Measurements from ENCODE around the gene TEX51. TPM values are rescaled to one million over a fixed set of nuclear protein-coding genes. Genes with fewer than 3 reads are reported as not detected.
A peak's percentile ranks its signal among the peaks of the same experiment; 100 is the strongest.

TEX51 gene
- total RNA-seq, 8 experiments from 2014 or later = 0.81 TPM; not detected in 7

- no peak for ATAC-seq (replicated peaks in 6 of 8)
- 0 to 93% (median 60%) methylated on average over 1 to 2 of the region's 2 CpGs; no CpG with 5 or more reads in 3 of the 10 experiments for WGBS, 10 experiments
- in situ Hi-C loops (cut with MboI; ENCODE audit: low pct_unique_long_range_greater_than_20kb in 2 of 9, low sequenced_read_pairs in 9 of 9, unreplicated experiment in 9 of 9) = no loop called here
- H3K27ac ChIP-seq = no peak overlapping the region
- no peaks in the 10 kb centered on the region for H3K4me1 ChIP-seq (replicated peaks in 1 of 2)
- H3K4me3 ChIP-seq = no peak overlapping the region
These were observed 38.3 kb upstream of the TEX51 start for GRCh38 chr2:126860385-126860784.

DNA sequence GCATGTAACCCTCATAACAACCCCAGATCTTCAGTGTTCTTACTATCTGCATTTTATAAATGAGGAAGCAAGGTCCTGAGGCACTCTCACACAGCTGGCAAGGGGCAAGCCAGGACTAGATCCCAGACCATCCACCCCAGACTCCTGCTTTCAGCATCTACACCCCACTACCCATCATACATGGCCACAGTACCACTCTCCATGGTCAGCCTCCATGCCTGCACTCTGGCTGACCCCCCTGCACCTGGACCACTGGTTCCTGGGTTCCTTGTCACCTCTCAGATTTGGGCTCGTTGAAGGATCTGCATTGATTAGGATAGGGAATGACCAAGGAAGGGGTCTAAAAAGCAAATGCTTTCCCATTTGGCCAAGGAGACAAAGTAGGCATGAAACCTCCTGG is 36.0 kb upstream of the TEX51 start:
- 17 to 86% (median 40%) methylated on average over 1 of the region's 1 CpG; no CpG with 5 or more reads in 5 of the 10 experiments for WGBS, 10 experiments
- no peak overlapping the region for H3K4me3 ChIP-seq
- H3K4me1 ChIP-seq (replicated peaks in 1 of 2) = no peaks in the 10 kb centered on the region
- ATAC-seq (replicated peaks in 6 of 8) = no peak
- H3K27ac ChIP-seq = no peak overlapping the region
- in situ Hi-C loops (cut with MboI; ENCODE audit: low pct_unique_long_range_greater_than_20kb in 2 of 9, low sequenced_read_pairs in 9 of 9, unreplicated experiment in 9 of 9) = no loop called here

DNA sequence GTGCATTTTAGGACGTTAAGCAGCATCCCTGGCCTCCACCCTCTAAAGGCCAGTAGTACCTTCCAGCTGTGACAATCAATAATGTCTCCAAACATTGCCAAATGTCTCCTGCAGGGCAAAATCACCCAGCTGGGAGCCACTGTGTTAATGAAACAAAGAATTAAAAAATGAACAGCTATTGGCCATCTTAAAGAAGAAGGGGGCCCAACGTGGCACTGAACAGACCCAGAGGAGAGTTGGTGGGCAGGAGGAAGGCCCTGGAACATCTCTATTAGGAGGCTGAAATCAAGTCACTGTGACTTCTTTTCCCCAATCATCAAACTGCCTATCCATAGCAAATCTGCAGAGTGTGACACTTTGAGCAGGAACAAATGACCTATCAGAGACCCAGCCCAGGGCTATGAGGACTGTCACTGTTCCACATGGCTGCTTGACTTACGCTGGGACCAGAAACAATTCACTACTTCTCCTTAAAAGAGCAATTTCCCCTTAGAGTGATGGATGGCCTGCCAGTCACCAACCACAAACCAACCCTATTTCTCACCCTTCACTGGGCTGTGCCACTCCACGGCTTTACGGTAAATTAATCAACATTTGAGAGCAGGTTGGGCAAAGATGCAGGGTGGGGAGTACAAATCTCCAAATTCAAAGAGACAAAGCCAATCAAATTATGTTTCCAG is 35.2 kb upstream of the TEX51 start:
- no peak overlapping the region for H3K4me3 ChIP-seq
- H3K27ac ChIP-seq = no peak overlapping the region
- 0 to 90% (median 67%) methylated on average over 1 to 5 of the region's 5 CpGs; no CpG with 5 or more reads in 2 of the 10 experiments for WGBS, 10 experiments
- no peaks in the 10 kb centered on the region for H3K4me1 ChIP-seq (replicated peaks in 1 of 2)
- ATAC-seq (replicated peaks in 6 of 8) = no peak
- in situ Hi-C loops (cut with MboI; ENCODE audit: low pct_unique_long_range_greater_than_20kb in 2 of 9, low sequenced_read_pairs in 9 of 9, unreplicated experiment in 9 of 9) = no loop called here

DNA sequence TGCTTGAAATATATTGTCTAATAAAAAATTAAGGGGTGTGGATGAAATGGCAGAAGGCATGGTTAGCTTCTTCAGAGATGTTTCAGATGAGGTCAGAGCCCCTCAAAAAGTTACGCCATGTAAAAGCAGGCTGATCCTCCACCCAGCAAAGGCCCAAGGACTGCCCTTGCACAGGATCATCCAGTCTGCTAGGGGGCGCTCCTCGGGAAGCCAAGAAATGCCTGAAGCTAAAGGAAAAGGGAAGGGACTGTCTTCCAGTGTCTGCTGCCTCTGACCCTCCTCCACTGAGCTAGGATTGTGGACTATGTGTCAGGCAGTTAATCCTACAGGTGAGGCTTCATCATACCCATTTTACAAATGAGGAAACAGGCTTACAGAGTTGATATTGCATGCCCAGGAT is 33.8 kb upstream of the TEX51 start:
- in situ Hi-C loops (cut with MboI; ENCODE audit: low pct_unique_long_range_greater_than_20kb in 2 of 9, low sequenced_read_pairs in 9 of 9, unreplicated experiment in 9 of 9) = no loop called here
- no peaks in the 10 kb centered on the region for H3K4me1 ChIP-seq (replicated peaks in 1 of 2)
- no peak overlapping the region for H3K27ac ChIP-seq
- no peak overlapping the region for H3K4me3 ChIP-seq
- peak in 3 of 8 experiments; percentile 17 to 39 (median 20) for ATAC-seq (replicated peaks in 6 of 8)
- WGBS, 10 experiments = 30 to 76% methylated on average over 2 of the region's 3 CpGs; no CpG with 5 or more reads in 8 of the 10 experiments

- in situ Hi-C loops (cut with MboI; ENCODE audit: low pct_unique_long_range_greater_than_20kb in 2 of 9, low sequenced_read_pairs in 9 of 9, unreplicated experiment in 9 of 9) = no loop called here
- Histone ChIP-seq H3K4me3 (no peak overlapping the region), H3K4me1 (replicated peaks in 1 of 2) (no peaks in the 10 kb centered on the region), H3K27ac (no peak overlapping the region)
- ATAC-seq (replicated peaks in 6 of 8) = no peak
- 0 to 95% (median 80%) methylated on average over 1 to 3 of the region's 4 CpGs; no CpG with 5 or more reads in 5 of the 10 experiments for WGBS, 10 experiments
These were observed 32.2 kb upstream of the TEX51 start for GRCh38 chr2:126866451-126866850.

DNA sequence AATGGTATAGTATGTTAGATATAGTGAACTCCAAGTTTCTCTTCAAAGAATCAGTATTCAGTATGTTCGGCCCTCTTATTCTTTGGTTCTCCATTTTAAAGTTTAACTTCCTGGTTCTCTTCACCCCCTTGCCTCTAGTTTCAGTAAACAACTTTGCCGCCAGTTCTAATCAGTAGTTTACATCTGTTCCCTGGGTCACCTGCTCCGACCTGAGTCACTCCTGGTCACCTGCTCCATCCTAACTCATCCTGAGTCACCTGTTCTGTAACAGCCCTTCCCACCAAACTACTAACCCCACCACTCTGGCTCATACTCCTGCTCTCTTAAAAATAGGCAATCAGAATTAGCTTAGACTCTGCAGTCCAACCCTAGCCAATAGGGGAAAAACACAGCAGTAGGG is 23.7 kb upstream of the TEX51 start:
- 0 to 100% (median 64%) methylated on average over 1 to 3 of the region's 3 CpGs; no CpG with 5 or more reads in 2 of the 10 experiments for WGBS, 10 experiments
- Histone ChIP-seq H3K4me1 (replicated peaks in 1 of 2) (no peaks in the 10 kb centered on the region), H3K4me3 (no peak overlapping the region), H3K27ac (no peak overlapping the region)
- no peak for ATAC-seq (replicated peaks in 6 of 8)
- in situ Hi-C loops (cut with MboI; ENCODE audit: low pct_unique_long_range_greater_than_20kb in 2 of 9, low sequenced_read_pairs in 9 of 9, unreplicated experiment in 9 of 9) = no loop called here

- no peak for ATAC-seq (replicated peaks in 6 of 8)
- H3K4me1 ChIP-seq (replicated peaks in 1 of 2) = no peaks in the 10 kb centered on the region
- WGBS, 10 experiments = 22 to 90% (median 33%) methylated on average over 1 to 4 of the region's 4 CpGs; no CpG with 5 or more reads in 3 of the 10 experiments
- no peak overlapping the region for H3K4me3 ChIP-seq
- no peak overlapping the region for H3K27ac ChIP-seq
- in situ Hi-C loops (cut with MboI; ENCODE audit: low pct_unique_long_range_greater_than_20kb in 2 of 9, low sequenced_read_pairs in 9 of 9, unreplicated experiment in 9 of 9) = no loop called here
These were observed 22.1 kb upstream of the TEX51 start for GRCh38 chr2:126876631-126877030.

DNA sequence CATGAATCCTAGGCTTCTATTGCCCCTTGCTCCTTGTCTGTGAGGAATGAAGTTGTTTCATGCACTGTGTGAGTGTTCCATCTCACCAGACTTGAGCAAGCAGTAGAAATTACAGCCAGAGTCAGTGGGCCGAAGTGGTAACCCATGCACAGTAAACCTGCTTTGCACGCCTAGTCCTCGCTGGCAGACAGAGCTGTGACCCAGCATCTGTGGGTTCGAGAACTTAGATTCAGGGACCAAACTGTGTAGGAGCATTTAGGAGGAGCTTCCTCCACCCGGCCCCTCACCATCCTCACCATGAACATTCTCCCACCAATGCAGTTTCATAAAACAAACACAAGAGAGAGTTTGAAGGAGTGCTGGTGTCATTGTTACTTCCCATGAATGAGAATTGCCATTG is 21.6 kb upstream of the TEX51 start:
- 0 to 100% (median 71%) methylated on average over 1 to 5 of the region's 5 CpGs; no CpG with 5 or more reads in 2 of the 10 experiments for WGBS, 10 experiments
- Histone ChIP-seq H3K27ac (no peak overlapping the region), H3K4me1 (replicated peaks in 1 of 2) (no peaks in the 10 kb centered on the region), H3K4me3 (no peak overlapping the region)
- in situ Hi-C loops (cut with MboI; ENCODE audit: low pct_unique_long_range_greater_than_20kb in 2 of 9, low sequenced_read_pairs in 9 of 9, unreplicated experiment in 9 of 9) = no loop called here
- ATAC-seq (replicated peaks in 6 of 8) = no peak

DNA sequence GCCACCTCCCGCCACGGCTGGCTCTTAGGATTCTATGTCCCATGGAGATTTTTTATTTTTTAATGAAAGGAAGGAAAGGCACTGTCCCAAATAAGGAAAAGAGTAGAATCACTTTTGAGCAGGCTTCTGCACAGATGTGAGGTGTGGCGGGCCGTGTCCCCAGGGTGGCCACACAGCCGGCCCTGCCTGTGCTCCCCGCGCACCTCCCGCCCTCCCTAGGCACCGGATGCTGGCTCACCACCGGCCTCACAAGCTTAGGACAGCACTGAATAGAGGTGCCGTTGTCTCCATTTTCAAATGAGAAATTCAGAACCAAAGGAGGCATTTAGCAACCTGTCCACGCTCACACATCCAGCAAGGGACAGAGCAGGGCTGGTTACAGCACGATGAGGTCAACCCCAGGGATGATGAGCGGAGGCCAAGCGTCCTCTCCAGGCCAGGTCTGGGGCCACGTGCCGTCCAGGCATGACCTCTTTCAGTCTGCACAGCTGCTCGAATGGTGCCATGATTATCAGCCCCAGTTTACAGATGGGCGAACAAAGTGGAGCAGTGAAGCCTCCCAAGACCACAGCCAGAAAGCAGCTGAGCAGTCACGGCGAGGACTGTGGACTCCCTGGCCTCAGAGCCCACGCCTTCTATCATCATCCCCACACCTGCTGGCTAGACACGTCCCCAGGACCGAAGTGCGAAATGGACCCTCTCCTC is 20.7 kb upstream of the TEX51 start:
- 63 to 100% (median 98%) methylated on average over 1 to 14 of the region's 25 CpGs; no CpG with 5 or more reads in 5 of the 10 experiments for WGBS, 10 experiments
- no peak for ATAC-seq (replicated peaks in 6 of 8)
- H3K27ac ChIP-seq = no peak overlapping the region

DNA sequence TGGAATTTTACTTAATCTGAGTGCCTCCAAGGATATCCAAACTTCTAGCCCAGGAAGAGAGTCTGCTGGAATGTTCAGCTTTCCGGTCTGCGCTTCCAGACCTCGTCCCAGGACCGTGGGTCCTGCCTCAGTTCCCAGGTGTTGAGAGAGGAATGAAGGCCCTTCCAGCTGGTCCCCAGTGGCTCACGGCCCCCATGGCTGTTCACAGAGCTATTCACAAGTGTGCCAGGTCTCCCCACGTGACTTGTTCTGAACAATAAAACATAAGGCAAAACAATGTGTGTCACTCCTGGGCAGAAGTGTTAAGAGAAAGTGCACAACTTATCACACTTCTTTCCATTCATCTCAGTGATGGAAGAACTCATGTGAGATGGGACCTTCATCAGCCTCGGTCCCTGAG is 20.1 kb upstream of the TEX51 start:
- peaks cover 3 to 6% of the 10 kb centered on the region in 2 donors for H3K4me1 ChIP-seq (replicated peaks in 1 of 2)
- no peak for ATAC-seq (replicated peaks in 6 of 8)
- in situ Hi-C loops (cut with MboI; ENCODE audit: low pct_unique_long_range_greater_than_20kb in 2 of 9, low sequenced_read_pairs in 9 of 9, unreplicated experiment in 9 of 9) = no loop called here
- H3K27ac ChIP-seq = no peak overlapping the region
- WGBS, 10 experiments = 0 to 100% (median 55%) methylated on average over 1 to 3 of the region's 7 CpGs; no CpG with 5 or more reads in 4 of the 10 experiments
- H3K4me3 ChIP-seq = no peak overlapping the region

More for the DNA sequence above, 20.7 kb upstream of the TEX51 start:
- in situ Hi-C loops (cut with MboI; ENCODE audit: low pct_unique_long_range_greater_than_20kb in 2 of 9, low sequenced_read_pairs in 9 of 9, unreplicated experiment in 9 of 9) = no loop called here
- no peak overlapping the region for H3K4me3 ChIP-seq
- peaks cover 3% of the 10 kb centered on the region in 2 donors for H3K4me1 ChIP-seq (replicated peaks in 1 of 2)

DNA sequence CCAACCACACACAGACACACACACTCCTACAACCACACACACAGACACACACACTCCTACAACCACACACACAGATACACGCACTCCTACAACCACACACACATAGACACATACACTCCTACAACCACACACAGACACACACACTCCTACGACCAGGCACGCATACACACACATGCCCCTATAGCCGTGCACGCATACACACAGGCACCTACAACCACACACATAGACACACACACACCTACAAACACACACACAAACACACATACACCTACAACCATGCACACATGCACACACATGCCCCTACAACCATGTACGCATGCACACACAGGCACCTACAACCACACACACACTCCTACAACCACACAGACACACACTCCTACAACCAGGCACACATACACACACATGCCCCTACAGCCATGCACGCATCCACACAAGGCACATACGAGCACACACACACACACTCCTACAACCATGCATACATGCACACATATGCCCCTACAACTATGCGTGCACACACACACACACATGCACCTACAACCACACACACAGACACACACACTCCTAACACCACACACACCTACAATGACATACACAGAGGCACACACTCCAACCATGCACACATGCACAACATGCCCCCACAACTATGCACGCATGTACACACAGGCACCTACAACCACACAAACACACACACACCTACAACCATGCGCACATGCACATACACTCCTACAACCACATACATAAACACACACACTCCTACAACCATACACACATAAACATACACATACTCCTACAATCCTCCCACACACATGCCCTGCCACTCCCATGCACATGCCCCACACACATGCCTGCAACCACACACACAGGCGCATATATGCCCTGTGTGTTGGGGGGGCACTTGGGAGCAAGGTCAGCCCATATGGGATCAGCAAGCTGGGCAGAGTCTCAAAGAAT is 19.1 kb upstream of the TEX51 start:
- Histone ChIP-seq H3K4me1 (replicated peaks in 1 of 2) (peaks cover 3 to 6% of the 10 kb centered on the region in 2 donors), H3K27ac (no peak overlapping the region), H3K4me3 (no peak overlapping the region)
- peak in 1 of 8 experiments; percentile 20 for ATAC-seq (replicated peaks in 6 of 8)
- 20 to 100% (median 100%) methylated on average over 1 to 6 of the region's 12 CpGs; no CpG with 5 or more reads in 3 of the 10 experiments for WGBS, 10 experiments
- in situ Hi-C loops (cut with MboI; ENCODE audit: low pct_unique_long_range_greater_than_20kb in 2 of 9, low sequenced_read_pairs in 9 of 9, unreplicated experiment in 9 of 9) = no loop called here

GRCh38 chr2:126880324-126880723 is 18.4 kb upstream of the TEX51 start:
- in situ Hi-C loops (cut with MboI; ENCODE audit: low pct_unique_long_range_greater_than_20kb in 2 of 9, low sequenced_read_pairs in 9 of 9, unreplicated experiment in 9 of 9) = no loop called here
- H3K27ac ChIP-seq = no peak overlapping the region
- H3K4me1 ChIP-seq (replicated peaks in 1 of 2) = peaks cover 3 to 6% of the 10 kb centered on the region in 2 donors
- WGBS, 10 experiments = 80 to 100% methylated on average over 1 of the region's 7 CpGs; no CpG with 5 or more reads in 8 of the 10 experiments
- no peak overlapping the region for H3K4me3 ChIP-seq
- ATAC-seq (replicated peaks in 6 of 8) = no peak
